ENCODE measurements around the gene ITCH.

The ITCH gene

GRCh38 chr20:34552569-34552968, 189.5 kb downstream of the ITCH start:
- H3K4me2 ChIP-seq (ENCODE audit: low read length), result no peak overlapping the region
- H3K27me3 ChIP-seq (ENCODE audit: low read depth, low read length), result no peaks in the 10 kb centered on the region
- no peaks in the 10 kb centered on the region for H3K79me2 ChIP-seq (ENCODE audit: low read length)
- no peaks in the 10 kb centered on the region for H3K4me1 ChIP-seq (ENCODE audit: low read length)
- H3K9ac ChIP-seq (ENCODE audit: low read length), result no peak overlapping the region
- no peaks in the 10 kb centered on the region for H3K9me3 ChIP-seq (ENCODE audit: insufficient read depth, low read length)
- no peak for TF ChIP-seq CTCF (IDR thresholded peaks at IDR 0.05; ENCODE audit: low read depth, low read length)
- no peak for TF ChIP-seq EZH2phosphoT487 (IDR thresholded peaks at IDR 0.05; ENCODE audit: low read depth)
- no peak overlapping the region for H3K27ac ChIP-seq (ENCODE audit: low read length)
- H3K36me3 ChIP-seq (replicated peaks; ENCODE audit: low read depth, low read length), result no peaks in the 10 kb centered on the region
- no peaks in the 10 kb centered on the region for H4K20me1 ChIP-seq (ENCODE audit: insufficient read depth, low read length)
- H3K4me3 ChIP-seq (ENCODE audit: low read length), result no peak overlapping the region
- H2AFZ ChIP-seq (ENCODE audit: low read depth, low read length), result no peak overlapping the region

GRCh38 chr20:34553366-34553867, 190.3 kb downstream of the ITCH start:
- Histone ChIP-seq H3K27me3 (ENCODE audit: low read depth, low read length) (no peaks in the 10 kb centered on the region), H2AFZ (ENCODE audit: low read depth, low read length) (no peak overlapping the region), H3K4me1 (ENCODE audit: low read length) (peaks cover 2% of the 10 kb centered on the region; the same call in 1 of the 2 replicates), H3K9ac (ENCODE audit: low read length) (no peak overlapping the region), H3K9me3 (ENCODE audit: insufficient read depth, low read length) (no peaks in the 10 kb centered on the region), H3K79me2 (ENCODE audit: low read length) (no peaks in the 10 kb centered on the region), H3K4me2 (ENCODE audit: low read length) (no peak overlapping the region), H3K27ac (ENCODE audit: low read length) (no peak overlapping the region), H3K36me3 (replicated peaks; ENCODE audit: low read depth, low read length) (no peaks in the 10 kb centered on the region), H4K20me1 (ENCODE audit: insufficient read depth, low read length) (no peaks in the 10 kb centered on the region), H3K4me3 (ENCODE audit: low read length) (no peak overlapping the region)
- TF ChIP-seq EZH2phosphoT487 (IDR thresholded peaks at IDR 0.05; ENCODE audit: low read depth) (no peak), CTCF (IDR thresholded peaks at IDR 0.05; ENCODE audit: low read depth, low read length) (no peak)

GRCh38 chr20:34557936-34558319, 194.9 kb downstream of the ITCH start:
- Histone ChIP-seq H3K27me3 (ENCODE audit: low read depth, low read length) (no peaks in the 10 kb centered on the region), H3K9me3 (ENCODE audit: insufficient read depth, low read length) (no peaks in the 10 kb centered on the region), H3K36me3 (replicated peaks; ENCODE audit: low read depth, low read length) (no peaks in the 10 kb centered on the region), H3K27ac (ENCODE audit: low read length) (no peak overlapping the region), H2AFZ (ENCODE audit: low read depth, low read length) (peak overlapping the region; percentile 67), H3K4me2 (ENCODE audit: low read length) (peak overlapping the region; percentile 89), H3K9ac (ENCODE audit: low read length) (peak overlapping the region; percentile 70), H3K4me3 (ENCODE audit: low read length) (peak overlapping the region; percentile 81), H3K79me2 (ENCODE audit: low read length) (no peaks in the 10 kb centered on the region), H3K4me1 (ENCODE audit: low read length) (peaks cover 2% of the 10 kb centered on the region; the same call in 1 of the 2 replicates), H4K20me1 (ENCODE audit: insufficient read depth, low read length) (peaks cover 3% of the 10 kb centered on the region; the same call in 1 of the 2 replicates)
- TF ChIP-seq EZH2phosphoT487 (IDR thresholded peaks at IDR 0.05; ENCODE audit: low read depth), result no peak
- no peak for TF ChIP-seq CTCF (IDR thresholded peaks at IDR 0.05; ENCODE audit: low read depth, low read length)

GRCh38 chr20:34558320-34559218, 195.5 kb downstream of the ITCH start, which contains the start of gene MAP1LC3A:
TSS of gene MAP1LC3A (plus strand) at chr20:34558718. CDS start at chr20:34558869, 151 bp downstream.
- no peaks in the 10 kb centered on the region for H3K9me3 ChIP-seq (ENCODE audit: insufficient read depth, low read length)
- no peaks in the 10 kb centered on the region for H3K36me3 ChIP-seq (replicated peaks; ENCODE audit: low read depth, low read length)
- TF ChIP-seq CTCF (IDR thresholded peaks at IDR 0.05; ENCODE audit: low read depth, low read length), result no peak
- no peak for TF ChIP-seq EZH2phosphoT487 (IDR thresholded peaks at IDR 0.05; ENCODE audit: low read depth)
- no peaks in the 10 kb centered on the region for H3K27me3 ChIP-seq (ENCODE audit: low read depth, low read length)
- H3K79me2 ChIP-seq (ENCODE audit: low read length), result no peaks in the 10 kb centered on the region
- H3K4me3 ChIP-seq (ENCODE audit: low read length), result peak within 1 kb of the TSS; percentile 81
- peak within 1 kb of the TSS; percentile 67 for H2AFZ ChIP-seq (ENCODE audit: low read depth, low read length)
- peaks cover 3% of the 10 kb centered on the region; the same call in 1 of the 2 replicates for H4K20me1 ChIP-seq (ENCODE audit: insufficient read depth, low read length)
- peak within 1 kb of the TSS; percentile 89 for H3K4me2 ChIP-seq (ENCODE audit: low read length)
- H3K27ac ChIP-seq (ENCODE audit: low read length), result no peak within 1 kb of the TSS
- H3K9ac ChIP-seq (ENCODE audit: low read length), result peak within 1 kb of the TSS; percentile 70
- H3K4me1 ChIP-seq (ENCODE audit: low read length), result peaks cover 2% of the 10 kb centered on the region; the same call in 1 of the 2 replicates
